ENCODE results near the gene ST8SIA3.
"Not testable (repeated sequence)": the region's sequence is repeated elsewhere in the genome, so short reads cannot be mapped to it uniquely, and the experiment has no call there.

The ST8SIA3 gene

GRCh38 chr18:57372444-57372843, 20.1 kb downstream of the ST8SIA3 start:
- DNase-seq: no peak

DNA sequence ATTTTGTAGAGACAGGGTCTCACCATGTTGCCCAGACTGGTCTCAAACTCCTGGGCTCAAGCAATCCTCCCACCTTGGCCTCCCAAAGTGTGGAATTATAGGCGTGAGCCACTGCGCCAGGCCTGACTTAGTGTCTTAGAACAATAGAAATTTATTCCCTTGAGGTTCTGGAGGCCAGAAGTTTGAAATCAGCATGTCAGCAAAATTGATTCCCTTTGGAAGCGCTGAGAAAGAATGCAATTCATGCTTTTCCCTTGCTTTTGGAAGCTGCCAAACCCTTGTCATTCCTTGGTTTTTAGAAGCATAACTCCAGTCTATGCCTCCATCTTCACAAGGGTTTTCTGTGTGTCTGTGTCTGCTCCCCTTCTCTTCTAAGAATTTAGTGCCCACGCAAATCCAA, 20.7 kb downstream of the ST8SIA3 start:
- no peak for DNase-seq

- no peak for DNase-seq
Observed at GRCh38 chr18:57376503-57376902, 24.1 kb downstream of the ST8SIA3 start.

GRCh38 chr18:57389271-57389670, 36.9 kb downstream of the ST8SIA3 start:
- DNase-seq: no peak

DNA sequence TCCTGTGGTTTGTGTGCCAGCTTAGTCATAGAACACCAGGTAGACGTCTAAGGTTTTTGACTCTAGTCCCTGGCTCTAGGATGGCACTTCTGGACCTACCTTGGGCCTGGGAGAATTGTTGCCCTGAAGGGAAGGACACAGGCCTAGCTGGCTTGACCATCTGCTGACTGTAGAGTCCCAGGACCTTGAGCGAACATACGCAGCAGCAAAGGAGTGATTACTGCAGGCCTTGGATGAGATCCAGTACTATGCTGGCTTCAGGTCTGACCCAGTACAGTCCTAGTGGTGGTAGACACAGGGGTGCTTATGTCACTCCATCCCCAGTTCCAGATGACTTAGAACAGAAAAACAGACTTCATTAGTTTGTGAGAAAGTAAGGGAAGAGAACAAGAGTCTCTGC, 37.7 kb downstream of the ST8SIA3 start:
- DNase-seq: no peak

DNA sequence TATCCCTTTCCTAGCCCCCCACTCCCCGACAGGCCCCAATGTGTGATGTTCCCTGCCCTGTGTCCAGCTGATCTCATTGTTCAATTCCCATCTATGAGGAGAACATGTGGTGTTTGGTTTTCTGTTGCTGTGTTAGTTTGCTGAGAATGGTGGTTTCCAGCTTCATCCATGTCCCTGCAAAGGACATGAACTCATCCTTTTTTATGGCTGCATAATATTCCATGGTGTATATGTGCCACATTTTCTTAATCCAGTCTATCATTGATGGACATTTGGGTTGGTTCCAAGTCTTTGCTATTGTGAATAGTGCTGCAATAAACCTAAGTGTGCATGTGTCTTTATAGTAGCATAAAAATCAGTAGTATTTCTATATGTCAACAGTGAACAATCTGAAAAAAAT, 42.4 kb downstream of the ST8SIA3 start:
- not testable (repeated sequence) for DNase-seq

GRCh38 chr18:57396831-57397230, 44.5 kb downstream of the ST8SIA3 start:
- not testable (repeated sequence) for DNase-seq

GRCh38 chr18:57397440-57398132, 45.2 kb downstream of the ST8SIA3 start:
- DNase-seq: no peak

DNA sequence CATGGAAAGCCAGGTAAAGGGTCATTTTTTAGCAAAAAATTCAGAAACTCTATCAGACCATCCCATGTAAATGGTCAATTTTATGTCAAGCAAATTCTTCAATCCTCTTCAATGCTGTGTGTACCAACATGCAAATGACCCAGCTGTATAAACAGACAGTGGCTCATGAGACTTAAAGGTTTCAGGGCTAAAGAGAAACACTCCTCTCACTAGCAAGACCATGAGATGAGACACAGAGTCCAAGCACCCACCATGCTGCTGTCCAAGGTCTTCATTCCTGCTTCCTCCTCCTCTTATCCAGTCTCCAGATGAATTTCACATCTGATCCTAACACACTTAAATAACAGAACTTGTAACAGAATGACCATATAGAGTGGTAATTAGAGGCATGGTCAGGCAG, 52.0 kb downstream of the ST8SIA3 start:
- no peak for DNase-seq

GRCh38 chr18:57409650-57410049, 57.3 kb downstream of the ST8SIA3 start:
- DNase-seq: no peak

- DNase-seq: no peak
Observed at GRCh38 chr18:57410749-57411148, 58.4 kb downstream of the ST8SIA3 start.

GRCh38 chr18:57416542-57416941, 64.2 kb downstream of the ST8SIA3 start:
- no peak for DNase-seq

All from stimulated activated CD4-positive, alpha-beta T cell treated with anti-CD3 and anti-CD28 coated beads, Interleukin-4, amount 100 ng/mL, for 24 hours (primary cell).